ENCODE measurements around the gene ENTPD3. TPM values are rescaled to one million over a fixed set of nuclear protein-coding genes. Genes with fewer than 3 reads are reported as not detected.

Gene ENTPD3
- total RNA-seq, 1 experiment from 2014 or later = not detected

GRCh38 chr3:40465111-40465407 is 78.1 kb downstream of the ENTPD3 start:
- Histone ChIP-seq H2AK5ac (ENCODE audit: insufficient read length, low read length) (no peak overlapping the region), H4K91ac (ENCODE audit: insufficient read length, low read depth, low read length) (no peak overlapping the region), H4K20me1 (ENCODE audit: control insufficient read depth, insufficient read depth, insufficient read length) (peaks cover 2% of the 10 kb centered on the region), H2BK5ac (ENCODE audit: insufficient read length, low read length) (no peak overlapping the region), H2BK20ac (ENCODE audit: low read depth, low read length, poor library complexity, severe bottlenecking) (no peak overlapping the region), H3K4me2 (ENCODE audit: insufficient read depth, insufficient read length, low read length) (no peak overlapping the region), H3K27me3 (ENCODE audit: insufficient read depth, low read length) (no peaks in the 10 kb centered on the region), H3K79me2 (ENCODE audit: insufficient read depth, low read length) (no peaks in the 10 kb centered on the region), H3T11ph (ENCODE audit: low read length) (no peak overlapping the region), H4K5ac (ENCODE audit: insufficient read length, low read depth, low read length) (no peak overlapping the region), H3K9ac (ENCODE audit: extremely low read depth, insufficient read length, low read length) (no peak overlapping the region), H3K56ac (ENCODE audit: insufficient read length, low read depth, low read length) (no peak overlapping the region), H2BK120ac (ENCODE audit: low read depth, low read length, poor library complexity, severe bottlenecking) (no peak overlapping the region), H2BK12ac (ENCODE audit: insufficient read length, low read depth, low read length) (no peak overlapping the region), H3K27ac (ENCODE audit: insufficient read length, low read depth, low read length) (no peak overlapping the region), H4K8ac (replicated peaks; ENCODE audit: insufficient read length, low read depth, low read length) (no peak overlapping the region), H2BK15ac (ENCODE audit: low read depth, low read length) (no peak overlapping the region), H3K79me1 (ENCODE audit: insufficient read depth, low read depth, low read length, poor library complexity, severe bottlenecking) (no peaks in the 10 kb centered on the region), H2AFZ (ENCODE audit: low read length) (no peak overlapping the region), H3K4me1 (ENCODE audit: insufficient read depth, low read length) (no peaks in the 10 kb centered on the region), H3K4ac (ENCODE audit: low read depth, low read length) (no peak overlapping the region), H3K9me3 (ENCODE audit: control insufficient read depth, low read depth, low read length) (no peaks in the 10 kb centered on the region), H3K23ac (ENCODE audit: insufficient read length, low read depth, low read length) (no peak overlapping the region), H3K14ac (ENCODE audit: insufficient read depth, low read length) (no peak overlapping the region), H3K23me2 (ENCODE audit: insufficient read length, low read depth, low read length, poor library complexity, severe bottlenecking) (no peaks in the 10 kb centered on the region), H3K18ac (ENCODE audit: insufficient read length, low read depth, low read length) (no peak overlapping the region)
- Mint-ChIP-seq H3K27me3 (ENCODE audit: low read depth) (no peaks in the 10 kb centered on the region), H3K27ac (peak overlapping the region; percentile 0 to 72 (median 15); a peak in 6 of 7 replicates), H3K4me1 (peaks cover 8 to 9% of the 10 kb centered on the region in 2 experiments), H3K9me3 (no peaks in the 10 kb centered on the region), H3K4me3 (no peak overlapping the region), H3K36me3 (ENCODE audit: insufficient read depth in 1 of 3, low read depth in 3 of 3) (peaks cover 27 to 58% (median 47%) of the 10 kb centered on the region in 3 experiments; a peak in 6 of 7 replicates)
- no peak for TF ChIP-seq CTCF (conservative IDR thresholded peaks at IDR 0.05)
- WGBS (ENCODE audit: extremely low coverage, insufficient read length, low lambda C conversion rate) = 100% methylated on average over 2 of the region's 4 CpGs
- DNase-seq = no peak

Measured in H9 (cell line).